ENCODE data around the gene CA10. TPM values are rescaled to one million over a fixed set of nuclear protein-coding genes. Genes with fewer than 3 reads are reported as not detected.

The CA10 gene
- total and polyA plus RNA-seq, 9 of the 15 experiments (the other 6 are each of a cell fraction or from before 2014, with no cell fraction given): not detected

- no peaks in the 10 kb centered on the region for H4K20me1 ChIP-seq (replicated peaks; ENCODE audit: control insufficient read depth, insufficient read depth, low read length)
- H3K9ac ChIP-seq (ENCODE audit: insufficient read depth in 1 of 2, low read depth in 2 of 2, low read length in 2 of 2): no peak overlapping the region
- no TSS peak for BruUV-seq (replicated peaks)
- ChIA-PET CTCF (ENCODE audit: low intra/inter-chr PET ratio) (no interaction called here), POLR2A (no interaction called here)
- in situ Hi-C loops (cut with MboI) (no loop called here), intact Hi-C loops (cut with micrococcal nuclease) (no loop called here)
- no peaks in the 10 kb centered on the region for H3K27me3 ChIP-seq (ENCODE audit: control insufficient read depth in 2 of 2, insufficient read depth in 2 of 2, low read length in 2 of 2)
- H3K36me3 ChIP-seq (ENCODE audit: control insufficient read depth, insufficient read depth, low read length): no peaks in the 10 kb centered on the region
- H3K4me3 ChIP-seq: no peak overlapping the region
- no peak for DNase-seq (ENCODE audit: extremely low read depth in 1 of 4, low spot score in 3 of 4)
- H3K4me1 ChIP-seq (replicated peaks in 1 of 2; ENCODE audit: control insufficient read depth in 2 of 2, insufficient read depth in 2 of 2, low read length in 2 of 2): no peaks in the 10 kb centered on the region
- H3K9me3 ChIP-seq (replicated peaks; ENCODE audit: control insufficient read depth, insufficient read depth, low read depth, low read length): no peaks in the 10 kb centered on the region
- H3K9me1 ChIP-seq (ENCODE audit: control insufficient read depth, insufficient read depth, low read length): no peaks in the 10 kb centered on the region
- ATAC-seq: no peak
- FAIRE-seq: no peak
- H3K4me2 ChIP-seq (ENCODE audit: insufficient read depth, low read length): no peak overlapping the region
- H2AFZ ChIP-seq (ENCODE audit: low read depth, low read length): no peak overlapping the region
- H3K27ac ChIP-seq (ENCODE audit: extremely low read depth, low read depth, low read length): no peak overlapping the region
- no peaks in the 10 kb centered on the region for H3K79me2 ChIP-seq (ENCODE audit: control insufficient read depth, insufficient read depth, low read length)
- no peak for TF ChIP-seq FOXA1 (IDR thresholded peaks at IDR 0.05; ENCODE audit: borderline replicate concordance)
- TF ChIP-seq THRA (IDR thresholded peaks at IDR 0.05): no peak
- TF ChIP-seq PURB (CRISPR knock-in tag; IDR thresholded peaks at IDR 0.05; ENCODE audit: low read depth): no peak
- TF ChIP-seq NFXL1 (CRISPR knock-in tag; IDR thresholded peaks at IDR 0.05): no peak
- TF ChIP-seq RFX5 (IDR thresholded peaks at IDR 0.05; ENCODE audit: low read depth, low read length): no peak
- no peak for TF ChIP-seq ZFP91 (CRISPR knock-in tag; IDR thresholded peaks at IDR 0.05)
- no peak for TF ChIP-seq ZNF184 (CRISPR knock-in tag; IDR thresholded peaks at IDR 0.05)
- no peak for TF ChIP-seq LEF1 (IDR thresholded peaks at IDR 0.05)
- no peak for TF ChIP-seq IRF9 (tag; IDR thresholded peaks at IDR 0.05)
- no peak for TF ChIP-seq BCL6 (CRISPR knock-in tag; IDR thresholded peaks at IDR 0.05)
- TF ChIP-seq RAD21 (CRISPR knock-in tag; conservative IDR thresholded peaks at IDR 0.05 in 1 of 2, IDR thresholded peaks at IDR 0.05 in 1 of 2): no peak
- no peak for TF ChIP-seq ZNF644 (tag; IDR thresholded peaks at IDR 0.05; ENCODE audit: low read depth)
- TF ChIP-seq DPF2 (IDR thresholded peaks at IDR 0.05): no peak
- TF ChIP-seq HMBOX1 (IDR thresholded peaks at IDR 0.05): no peak
- TF ChIP-seq ZNF507 (tag; conservative IDR thresholded peaks at IDR 0.05): no peak
- no peak for TF ChIP-seq ZNF395 (CRISPR knock-in tag; IDR thresholded peaks at IDR 0.05)
- TF ChIP-seq ZBTB12 (CRISPR knock-in tag; IDR thresholded peaks at IDR 0.05): no peak
Measured at GRCh38 chr17:51799240-51799639, 359.3 kb downstream of the CA10 start.

Measured in K562 (cell line).